ENCODE measurements around the gene CAPN10. TPM values are rescaled to one million over a fixed set of nuclear protein-coding genes. Genes with fewer than 3 reads are reported as not detected.

The CAPN10 gene
- polyA plus RNA-seq, 1 experiment: 5.6 TPM

DNA sequence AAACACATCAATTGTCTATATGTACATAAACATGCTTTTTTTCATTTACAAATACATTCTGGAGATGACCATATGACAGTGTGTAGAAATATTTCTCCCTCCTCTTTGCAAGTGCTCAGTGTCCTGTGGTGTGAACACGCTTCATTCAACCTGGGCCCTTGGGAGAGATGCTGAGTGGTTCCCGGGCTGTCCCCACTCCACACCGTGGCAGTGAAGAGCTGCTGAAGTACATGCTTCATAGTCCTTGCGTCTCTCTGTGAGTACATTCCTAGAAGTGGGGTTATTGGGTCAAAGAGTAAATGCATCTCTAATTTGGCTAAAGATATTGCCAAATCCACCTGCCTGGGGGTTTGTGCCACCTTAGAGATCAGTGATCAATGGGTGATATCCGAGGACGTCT lies 32.2 kb downstream of the CAPN10 start:
- Histone ChIP-seq H3K4me3 (ENCODE audit: low read depth, low read length) (no peak overlapping the region), H3K27me3 (ENCODE audit: control insufficient read depth, insufficient read depth, low read length) (peaks cover 2% of the 10 kb centered on the region), H3K9me3 (ENCODE audit: control insufficient read depth, insufficient read depth, low read length) (no peaks in the 10 kb centered on the region; the same call in 1 of the 2 replicates), H3K27ac (ENCODE audit: low read depth, low read length) (no peak overlapping the region)
- TF ChIP-seq CTCF (IDR thresholded peaks at IDR 0.05; ENCODE audit: low read depth, low read length): no peak
- POLR2A ChIA-PET: no interaction called here
- no peak for DNase-seq (ENCODE audit: low read depth, low spot score)
- CTCF ChIA-PET: interaction anchor here (1.2 kb wide), 1 partner anchor 105 kb away, joined by 3 read pairs; no protein-coding TSS in a partner anchor

GRCh38 chr2:240619506-240620148 lies 33.1 kb downstream of the CAPN10 start:
- ChIA-PET CTCF (interaction anchor here (0.5 to 1.2 kb wide), 2 partner anchors 8 to 106 kb away, joined by 3 read pairs; no protein-coding TSS in a partner anchor), POLR2A (no interaction called here)
- H3K27ac ChIP-seq (ENCODE audit: low read depth, low read length): no peak overlapping the region
- no peak overlapping the region for H3K4me3 ChIP-seq (ENCODE audit: low read depth, low read length)
- no peak for DNase-seq (ENCODE audit: low read depth, low spot score)
- no peak for TF ChIP-seq CTCF (IDR thresholded peaks at IDR 0.05; ENCODE audit: low read depth, low read length)
- H3K27me3 ChIP-seq (ENCODE audit: control insufficient read depth, insufficient read depth, low read length): peaks cover 2% of the 10 kb centered on the region
- no peaks in the 10 kb centered on the region; the same call in 1 of the 2 replicates for H3K9me3 ChIP-seq (ENCODE audit: control insufficient read depth, insufficient read depth, low read length)

DNA sequence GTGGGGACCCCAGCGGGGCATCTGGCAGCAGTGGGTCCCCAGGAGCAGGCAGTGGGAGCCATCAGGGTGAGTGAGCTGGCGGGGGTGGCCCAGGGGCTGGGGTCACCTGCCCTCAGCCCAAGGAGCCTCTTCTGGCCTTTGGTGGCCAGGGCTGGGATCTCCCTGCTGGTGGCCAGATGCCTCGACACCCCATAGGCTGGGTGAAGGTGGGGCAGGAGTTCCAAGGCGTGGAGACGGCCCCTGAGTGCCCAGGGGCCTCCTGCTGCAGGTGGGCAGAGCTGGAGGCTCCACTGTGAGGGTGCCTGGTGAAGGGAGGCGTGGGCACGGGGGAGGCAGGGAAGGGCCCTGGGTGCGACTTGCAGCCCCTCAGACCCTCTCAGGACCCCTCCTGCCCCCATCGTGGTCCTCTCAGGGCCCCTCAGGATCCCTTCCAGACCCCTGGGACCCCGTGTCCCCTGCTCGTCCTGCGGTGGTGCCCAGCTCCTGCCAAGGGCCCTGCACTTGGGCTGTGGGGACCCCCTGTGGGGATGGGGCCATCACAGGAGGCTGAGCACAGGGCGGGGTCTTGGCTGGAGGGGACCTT lies 33.7 kb downstream of the CAPN10 start:
- Histone ChIP-seq H3K27ac (ENCODE audit: low read depth, low read length) (no peak overlapping the region), H3K4me3 (ENCODE audit: low read depth, low read length) (no peak overlapping the region), H3K27me3 (ENCODE audit: control insufficient read depth, insufficient read depth, low read length) (peaks cover 2% of the 10 kb centered on the region), H3K9me3 (ENCODE audit: control insufficient read depth, insufficient read depth, low read length) (no peaks in the 10 kb centered on the region; the same call in 1 of the 2 replicates)
- ChIA-PET CTCF (interaction anchor here (0.5 kb wide), 1 partner anchor 8 kb away, joined by 3 read pairs; no protein-coding TSS in a partner anchor), POLR2A (no interaction called here)
- no peak for DNase-seq (ENCODE audit: low read depth, low spot score)
- no peak for TF ChIP-seq CTCF (IDR thresholded peaks at IDR 0.05; ENCODE audit: low read depth, low read length)

DNA sequence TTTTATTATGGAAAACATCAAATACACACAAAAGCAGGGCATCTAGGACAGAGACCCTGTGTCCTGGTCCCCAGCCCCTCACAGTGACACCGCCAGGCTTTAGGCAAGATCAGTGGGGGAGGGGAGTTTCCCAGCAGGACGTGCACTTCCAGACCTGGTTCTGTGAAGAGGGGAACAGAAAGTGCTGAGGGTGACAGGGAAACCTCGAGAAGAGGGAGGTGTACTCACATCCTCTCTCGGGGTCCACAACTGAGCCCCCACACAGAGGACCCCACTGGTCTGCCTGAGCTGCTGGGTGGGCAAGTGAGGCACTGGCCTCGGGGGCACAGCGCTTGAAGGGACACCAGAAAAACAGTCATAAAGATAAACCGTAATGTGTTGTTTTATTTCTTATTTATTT lies 34.3 kb downstream of the CAPN10 start:
- Histone ChIP-seq H3K4me3 (ENCODE audit: low read depth, low read length) (no peak overlapping the region), H3K27me3 (ENCODE audit: control insufficient read depth, insufficient read depth, low read length) (peaks cover 2% of the 10 kb centered on the region), H3K27ac (ENCODE audit: low read depth, low read length) (no peak overlapping the region), H3K9me3 (ENCODE audit: control insufficient read depth, insufficient read depth, low read length) (no peaks in the 10 kb centered on the region; the same call in 1 of the 2 replicates)
- no peak for TF ChIP-seq CTCF (IDR thresholded peaks at IDR 0.05; ENCODE audit: low read depth, low read length)
- ChIA-PET CTCF (no interaction called here), POLR2A (interaction anchor here (1.4 kb wide), 1 partner anchor 60 kb away, joined by 3 read pairs; no protein-coding TSS in a partner anchor)
- DNase-seq (ENCODE audit: low read depth, low spot score): no peak

DNA sequence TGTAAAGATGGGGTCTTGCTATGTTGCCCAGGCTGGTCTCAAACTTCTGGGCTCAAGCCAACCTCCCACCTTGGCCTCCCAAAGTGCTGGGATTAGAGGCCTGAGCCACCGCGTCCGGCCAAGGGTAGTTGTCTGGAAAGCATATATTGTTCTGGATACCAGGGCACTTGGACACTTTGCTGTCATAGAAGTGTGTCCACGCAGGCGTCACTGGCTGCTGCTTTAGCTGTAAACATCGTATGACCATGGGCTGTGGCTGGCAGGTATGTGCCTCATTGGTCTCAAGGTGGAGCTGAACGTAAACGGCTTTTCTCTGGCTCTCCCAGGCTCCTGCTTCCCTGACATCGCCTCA lies 35.5 kb downstream of the CAPN10 start:
- POLR2A ChIA-PET: interaction anchor here (0.7 to 1.4 kb wide), 2 partner anchors 56 to 61 kb away, joined by 3 read pairs; no protein-coding TSS in a partner anchor
- no peak for TF ChIP-seq CTCF (IDR thresholded peaks at IDR 0.05; ENCODE audit: low read depth, low read length)
- Histone ChIP-seq H3K27ac (ENCODE audit: low read depth, low read length) (no peak overlapping the region), H3K4me3 (ENCODE audit: low read depth, low read length) (no peak overlapping the region), H3K27me3 (ENCODE audit: control insufficient read depth, insufficient read depth, low read length) (peaks cover 2% of the 10 kb centered on the region), H3K9me3 (ENCODE audit: control insufficient read depth, insufficient read depth, low read length) (no peaks in the 10 kb centered on the region; the same call in 1 of the 2 replicates)
- CTCF ChIA-PET: no interaction called here
- DNase-seq (ENCODE audit: low read depth, low spot score): no peak

Measured in AG04450 (cell line).